ENCODE data around the gene BMPER. TPM values are rescaled to one million over a fixed set of nuclear protein-coding genes. Genes with fewer than 3 reads are reported as not detected.

BMPER gene
- total and polyA plus RNA-seq, 10 of the 15 experiments (the other 5 are each of a cell fraction or from before 2014, with no cell fraction given), result 0.02 to 0.08 TPM; not detected in 8

DNA sequence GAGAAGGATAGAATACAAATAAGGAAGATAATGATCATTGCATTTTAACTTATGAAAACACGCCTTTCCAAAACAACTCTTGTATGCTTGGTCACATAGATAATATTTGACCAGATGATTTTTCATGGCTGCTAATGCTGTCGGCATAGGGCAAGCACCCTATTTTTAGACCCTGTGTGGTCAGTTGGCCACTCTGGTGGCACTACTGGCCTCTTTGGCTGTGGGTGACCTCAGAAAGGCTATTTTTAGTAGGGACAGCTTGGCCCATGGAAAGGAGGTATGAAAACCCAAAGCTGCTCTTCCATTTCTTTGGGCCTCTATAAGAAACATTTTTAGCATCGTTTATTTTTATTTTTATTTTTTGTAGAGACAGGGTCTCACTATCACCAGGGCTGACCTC is 12.3 kb downstream of the BMPER start (continued):
- TF ChIP-seq, protein P1, sequence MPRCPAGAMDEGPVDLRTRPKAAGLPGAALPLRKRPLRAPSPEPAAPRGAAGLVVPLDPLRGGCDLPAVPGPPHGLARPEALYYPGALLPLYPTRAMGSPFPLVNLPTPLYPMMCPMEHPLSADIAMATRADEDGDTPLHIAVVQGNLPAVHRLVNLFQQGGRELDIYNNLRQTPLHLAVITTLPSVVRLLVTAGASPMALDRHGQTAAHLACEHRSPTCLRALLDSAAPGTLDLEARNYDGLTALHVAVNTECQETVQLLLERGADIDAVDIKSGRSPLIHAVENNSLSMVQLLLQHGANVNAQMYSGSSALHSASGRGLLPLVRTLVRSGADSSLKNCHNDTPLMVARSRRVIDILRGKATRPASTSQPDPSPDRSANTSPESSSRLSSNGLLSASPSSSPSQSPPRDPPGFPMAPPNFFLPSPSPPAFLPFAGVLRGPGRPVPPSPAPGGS (IDR thresholded peaks at IDR 0.05; ENCODE audit: borderline replicate concordance, insufficient read depth, low read depth, low read length, poor library complexity, severe bottlenecking), result no peak
- no peak for TF ChIP-seq KAT2A (conservative IDR thresholded peaks at IDR 0.05; ENCODE audit: control insufficient read depth, low read depth, low read length)

- no peaks in the 10 kb centered on the region; a peak in 1 of 4 replicates for H3K27me3 ChIP-seq (replicated peaks in 1 of 2; ENCODE audit: control insufficient read depth in 2 of 2, insufficient read depth in 2 of 2, low read length in 1 of 2)
- H3K9me3 ChIP-seq (replicated peaks; ENCODE audit: control insufficient read depth, insufficient read depth, low read length), result no peaks in the 10 kb centered on the region
- intact Hi-C loops (cut with micrococcal nuclease; ENCODE audit: unreplicated experiment) (no loop called here), in situ Hi-C loops (cut with MboI) (no loop called here)
- SMC1A ChIA-PET (ENCODE audit: uncharacterized antibody, unreplicated experiment), result no interaction called here
- 0% methylated on average over 3 of the region's 3 CpGs for WGBS (ENCODE audit: insufficient coverage, insufficient replicate concordance, low lambda C conversion rate, missing lambda C conversion rate)
- no TSS peak for BruUV-seq (replicated peaks)
- FAIRE-seq (no peak), ATAC-seq (no peak), DNase-seq (ENCODE audit: low read depth, low spot score) (no peak)
- no peak overlapping the region for H2AFZ ChIP-seq (ENCODE audit: control insufficient read depth, low read depth, low read length)
- no peaks in the 10 kb centered on the region for H3K36me3 ChIP-seq (ENCODE audit: control insufficient read depth in 2 of 2, insufficient read depth in 2 of 2, low read length in 1 of 2)
- POLR2A ChIA-PET, result no interaction called here
- H3K79me2 ChIP-seq (ENCODE audit: control insufficient read depth, insufficient read depth, low read length), result no peaks in the 10 kb centered on the region
- H4K20me1 ChIP-seq (ENCODE audit: control insufficient read depth, insufficient read depth), result no peaks in the 10 kb centered on the region
- no peak overlapping the region for H3K9ac ChIP-seq (ENCODE audit: control insufficient read depth, insufficient read depth, low read length)
- H3K27ac ChIP-seq (ENCODE audit: control insufficient read depth, insufficient read depth), result no peak overlapping the region
- H3K4me2 ChIP-seq (ENCODE audit: control insufficient read depth, insufficient read depth), result no peak overlapping the region
- no peak overlapping the region for H3K4me3 ChIP-seq
- RAD21 ChIA-PET (ENCODE audit: unreplicated experiment), result no interaction called here
- CTCF ChIA-PET, result no interaction called here
- no peaks in the 10 kb centered on the region for H3K4me1 ChIP-seq (ENCODE audit: control insufficient read depth, insufficient read depth, low read length)
- TF ChIP-seq RAD21 (IDR thresholded peaks at IDR 0.05; ENCODE audit: insufficient read depth, low read depth, low read length) (no peak), SMARCA5 (IDR thresholded peaks at IDR 0.05) (no peak), ZBTB11 (CRISPR knock-in tag; IDR thresholded peaks at IDR 0.05) (no peak), YBX1 (IDR thresholded peaks at IDR 0.05) (no peak), NFYB (IDR thresholded peaks at IDR 0.05; ENCODE audit: insufficient read depth, low read depth, low read length) (no peak), TAF1 (IDR thresholded peaks at IDR 0.05; ENCODE audit: borderline replicate concordance, low read depth, low read length) (no peak), HDAC2 (IDR thresholded peaks at IDR 0.05) (no peak), PBX3 (IDR thresholded peaks at IDR 0.05; ENCODE audit: insufficient replicate concordance, low read depth, low read length) (no peak)
Measured at GRCh38 chr7:33918438-33919143, 13.3 kb downstream of the BMPER start.
